GM20000 (cell line): ENCODE measurements around the gene OMG.
"Not testable (repeated sequence)": the region's sequence is repeated elsewhere in the genome, so short reads cannot be mapped to it uniquely, and the experiment has no call there.

ENCODE experiments used
- DNase-seq: peaks from one replicate; pipeline ENCODE4 v3.0.0; 2012; ENCODE audit warnings: low spot score
- CTCF ChIP-seq: IDR thresholded peaks from 2 replicates; pipeline ENCODE4 v1.5.1; 2012; ENCODE audit warnings: mild to moderate bottlenecking, control low read depth; ENCODE audit errors: extremely low read depth, missing control alignments

The OMG gene

GRCh38 chr17:31293581-31293980 is 3.5 kb downstream of the OMG start:
- DNase-seq: no peak
- TF ChIP-seq CTCF: no peak

- DNase-seq: no peak
- TF ChIP-seq CTCF: no peak
Observed at GRCh38 chr17:31291820-31292219, 5.2 kb downstream of the OMG start.

GRCh38 chr17:31289790-31290189 is 7.2 kb downstream of the OMG start:
- DNase-seq: no peak
- no peak for TF ChIP-seq CTCF

- DNase-seq: not testable (repeated sequence)
Observed at GRCh38 chr17:31287932-31288331, 9.1 kb downstream of the OMG start.

GRCh38 chr17:31286587-31286986 is 10.5 kb downstream of the OMG start:
- TF ChIP-seq CTCF: no peak
- DNase-seq: no peak

- no peak for TF ChIP-seq CTCF
- DNase-seq: no peak
Observed at GRCh38 chr17:31283841-31284240, 13.2 kb downstream of the OMG start.

- no peak for TF ChIP-seq CTCF
- no peak for DNase-seq
Observed at GRCh38 chr17:31281061-31281460, 16.0 kb downstream of the OMG start.

- no peak for TF ChIP-seq CTCF
- no peak for DNase-seq
Observed at GRCh38 chr17:31279401-31279800, 17.6 kb downstream of the OMG start.
